Measurements from ENCODE around the gene ZNF784.

The ZNF784 gene

GRCh38 chr19:55643003-55643886 is 18.9 kb upstream of the ZNF784 start, which contains the start of gene ZNF581:
ZNF581 (plus strand) TSS chr19:55643649; CDS start chr19:55644572, 923 bp downstream.
- POLR2A ChIA-PET, result interaction anchor here (1.0 to 2.5 kb wide), 4 partner anchors 10 to 37 kb away, joined by 3 to 11 read pairs (median 6); partner anchors contain the start of genes U2AF2, ZNF784 and ZNF865
- no peak for TF ChIP-seq CTCF (IDR thresholded peaks at IDR 0.05; ENCODE audit: insufficient read depth, low read length, missing control alignments)
- no peak for DNase-seq (ENCODE audit: low read depth, low spot score)

GRCh38 chr19:55642153-55643002 is 18.0 kb upstream of the ZNF784 start:
- no peak for DNase-seq (ENCODE audit: low read depth, low spot score)
- POLR2A ChIA-PET, result interaction anchor here (1.0 to 2.5 kb wide), 4 partner anchors 10 to 37 kb away, joined by 3 to 11 read pairs (median 6); partner anchors contain the start of genes U2AF2, ZNF784 and ZNF865
- CTCF ChIA-PET, result interaction anchor here (1.0 to 2.2 kb wide), 3 partner anchors 10 to 12 kb away, joined by 3 to 16 read pairs (median 16); no protein-coding TSS in a partner anchor
- peak overlapping the region; percentile 74 for H3K4me3 ChIP-seq (ENCODE audit: low read depth, low read length)
- no peak for TF ChIP-seq CTCF (IDR thresholded peaks at IDR 0.05; ENCODE audit: insufficient read depth, low read length, missing control alignments)

More at GRCh38 chr19:55643003-55643886, 18.9 kb upstream of the ZNF784 start, which contains the start of gene ZNF581:
- H3K4me3 ChIP-seq (ENCODE audit: low read depth, low read length), result peak within 1 kb of the TSS; percentile 74
- CTCF ChIA-PET, result interaction anchor here (2.2 kb wide), 2 partner anchors 9 to 10 kb away, joined by 16 read pairs; no protein-coding TSS in a partner anchor

GRCh38 chr19:55641426-55642152 is 17.2 kb upstream of the ZNF784 start:
- POLR2A ChIA-PET, result interaction anchor here (0.6 to 2.5 kb wide), 3 partner anchors 9 to 154 kb away, joined by 3 to 11 read pairs (median 8); partner anchors contain the start of gene U2AF2
- no peak for DNase-seq (ENCODE audit: low read depth, low spot score)
- CTCF ChIA-PET, result interaction anchor here (1.0 to 2.2 kb wide), 2 partner anchors 9 to 13 kb away, joined by 3 to 16 read pairs; no protein-coding TSS in a partner anchor
- no peak for TF ChIP-seq CTCF (IDR thresholded peaks at IDR 0.05; ENCODE audit: insufficient read depth, low read length, missing control alignments)
- H3K4me3 ChIP-seq (ENCODE audit: low read depth, low read length), result peak overlapping the region; percentile 74

- TF ChIP-seq CTCF (IDR thresholded peaks at IDR 0.05; ENCODE audit: insufficient read depth, low read length, missing control alignments), result no peak
- ChIA-PET CTCF (interaction anchor here (1.4 to 2.1 kb wide), 2 partner anchors 9 to 14 kb away, joined by 3 to 7 read pairs; partner anchors contain the start of gene U2AF2), POLR2A (interaction anchor here (0.6 kb wide), 2 partner anchors 152 to 153 kb away, joined by 3 read pairs; no protein-coding TSS in a partner anchor)
- no peak for DNase-seq (ENCODE audit: low read depth, low spot score)
- H3K4me3 ChIP-seq (ENCODE audit: low read depth, low read length), result peak within 1 kb of the TSS; percentile 74
Observed at GRCh38 chr19:55640577-55641425, 16.4 kb upstream of the ZNF784 start, which contains the start of gene ZNF580. ZNF580 (plus strand) TSS chr19:55641002; CDS start chr19:55642509, 1,507 bp downstream.
